ENCODE data around the gene COL23A1. TPM values are rescaled to one million over a fixed set of nuclear protein-coding genes. Genes with fewer than 3 reads are reported as not detected.
A peak's percentile ranks its signal among the peaks of the same experiment; 100 is the strongest.

The COL23A1 gene
- polyA plus RNA-seq, 3 donors, result 0.11 to 0.21 TPM; not detected in 1

- no peak overlapping the region for H3K27ac Mint-ChIP-seq
Observed at GRCh38 chr5:178612299-178612698, 22.1 kb upstream of the COL23A1 start.

GRCh38 chr5:178606269-178606668 is 16.1 kb upstream of the COL23A1 start:
- H3K4me3 Mint-ChIP-seq, result no peak overlapping the region
- no peak for TF ChIP-seq CTCF (IDR thresholded peaks at IDR 0.05)
- no peaks in the 10 kb centered on the region for H3K4me1 ChIP-seq (ENCODE audit: control insufficient read depth in 1 of 2, insufficient read depth in 2 of 2, low read length in 2 of 2)
- no peak overlapping the region for H3K4me2 ChIP-seq (replicated peaks; ENCODE audit: extremely low read depth, low read length, poor library complexity, severe bottlenecking)
- no peaks in the 10 kb centered on the region for H3K9me3 Mint-ChIP-seq
- peaks cover 68% of the 10 kb centered on the region for H4K20me1 ChIP-seq (ENCODE audit: insufficient read depth, low read length)
- no peaks in the 10 kb centered on the region for H3K9me3 ChIP-seq (replicated peaks in 1 of 2; ENCODE audit: control insufficient read depth in 1 of 2, insufficient read depth in 1 of 2, low read length in 2 of 2)
- no peak overlapping the region for H3K4me3 ChIP-seq (replicated peaks in 1 of 3; ENCODE audit: low read depth in 2 of 3, low read length in 3 of 3)
- H3K79me2 ChIP-seq (ENCODE audit: insufficient read depth, low read length), result peaks cover 14% of the 10 kb centered on the region
- 63% methylated on average over 3 of the region's 3 CpGs for WGBS (ENCODE audit: insufficient coverage)
- no peak overlapping the region for H3K27ac ChIP-seq (ENCODE audit: low read depth in 1 of 2, low read length in 2 of 2)
- no peak for DNase-seq
- intact Hi-C loops (cut with micrococcal nuclease), result no loop called here
- peaks cover 82 to 98% of the 10 kb centered on the region in 2 donors for H3K36me3 ChIP-seq (replicated peaks in 1 of 2; ENCODE audit: control insufficient read depth in 1 of 2, insufficient read depth in 2 of 2, low read length in 2 of 2)
- peaks cover 73 to 95% of the 10 kb centered on the region in 2 donors for H3K36me3 Mint-ChIP-seq
- H2AFZ ChIP-seq (ENCODE audit: insufficient read depth, low read depth, low read length, poor library complexity, severe bottlenecking), result no peak overlapping the region
- peak overlapping the region in 2 of 7 donors; percentile 1 to 19 for H3K27ac Mint-ChIP-seq
- H3K27me3 Mint-ChIP-seq (ENCODE audit: low read depth in 3 of 3), result no peaks in the 10 kb centered on the region
- H3K9ac ChIP-seq (ENCODE audit: insufficient read depth, low read length, poor library complexity, severe bottlenecking), result no peak overlapping the region
- H3K27me3 ChIP-seq (ENCODE audit: control insufficient read depth in 2 of 2, insufficient read depth in 2 of 2, low read length in 2 of 2), result no peaks in the 10 kb centered on the region
- H3K4me1 Mint-ChIP-seq, result no peaks in the 10 kb centered on the region

More at GRCh38 chr5:178612299-178612698, 22.1 kb upstream of the COL23A1 start:
- Mint-ChIP-seq H3K27me3 (ENCODE audit: low read depth in 3 of 3) (no peaks in the 10 kb centered on the region), H3K4me3 (no peak overlapping the region), H3K4me1 (no peaks in the 10 kb centered on the region), H3K9me3 (peaks cover 0 to 2% (median 0%) of the 10 kb centered on the region in 7 donors), H3K36me3 (peaks cover 70 to 92% of the 10 kb centered on the region in 2 donors)
- no peak for TF ChIP-seq CTCF (IDR thresholded peaks at IDR 0.05)
- no peaks in the 10 kb centered on the region for H3K4me1 ChIP-seq (ENCODE audit: control insufficient read depth in 1 of 2, insufficient read depth in 2 of 2, low read length in 2 of 2)
- H2AFZ ChIP-seq (ENCODE audit: insufficient read depth, low read depth, low read length, poor library complexity, severe bottlenecking), result no peak overlapping the region
- H3K27me3 ChIP-seq (ENCODE audit: control insufficient read depth in 2 of 2, insufficient read depth in 2 of 2, low read length in 2 of 2), result no peaks in the 10 kb centered on the region
- intact Hi-C loops (cut with micrococcal nuclease), result no loop called here
- H3K36me3 ChIP-seq (replicated peaks in 1 of 2; ENCODE audit: control insufficient read depth in 1 of 2, insufficient read depth in 2 of 2, low read length in 2 of 2), result peaks cover 87 to 97% of the 10 kb centered on the region in 2 donors
- peaks cover 36% of the 10 kb centered on the region for H3K79me2 ChIP-seq (ENCODE audit: insufficient read depth, low read length)
- peaks cover 92% of the 10 kb centered on the region for H4K20me1 ChIP-seq (ENCODE audit: insufficient read depth, low read length)
- 100% methylated on average over 3 of the region's 7 CpGs for WGBS (ENCODE audit: insufficient coverage)
- H3K4me2 ChIP-seq (replicated peaks; ENCODE audit: extremely low read depth, low read length, poor library complexity, severe bottlenecking), result no peak overlapping the region
- H3K9me3 ChIP-seq (replicated peaks in 1 of 2; ENCODE audit: control insufficient read depth in 1 of 2, insufficient read depth in 1 of 2, low read length in 2 of 2), result no peaks in the 10 kb centered on the region
- no peak for DNase-seq
- H3K27ac ChIP-seq (ENCODE audit: low read depth in 1 of 2, low read length in 2 of 2), result no peak overlapping the region
- H3K4me3 ChIP-seq (replicated peaks in 1 of 3; ENCODE audit: low read depth in 2 of 3, low read length in 3 of 3), result no peak overlapping the region
- no peak overlapping the region for H3K9ac ChIP-seq (ENCODE audit: insufficient read depth, low read length, poor library complexity, severe bottlenecking)
